Sigmoid colon (tissue), 4 donors: ENCODE data around the gene ZMIZ1.

Source experiments
- CTCF ChIP-seq, 4 experiments: fragments of 450-650 bp in 3 of 4; fragments of 200-600 bp in 1 of 4; IDR thresholded peaks; one replicate each; pipeline ENCODE4 v1.5.1; 2016 to 2019; ENCODE audit warnings: antibody characterized with exemption in 4 of 4, mild to moderate bottlenecking in 3 of 4, moderate library complexity in 2 of 4
- EP300 ChIP-seq, 4 donors: sonication (generic); formaldehyde crosslinking; IDR thresholded peaks; one replicate each; pipeline ENCODE4 v1.6.1; 2017; ENCODE audit warnings: antibody characterized with exemption in 4 of 4
- POLR2A ChIP-seq, 2 donors: fragments of 450-650 bp; IDR thresholded peaks; one replicate each; pipeline ENCODE4 v1.6.1; 2016; ENCODE audit warnings: antibody characterized with exemption in 2 of 2, mild to moderate bottlenecking in 2 of 2, moderate library complexity in 2 of 2
- POLR2AphosphoS5 ChIP-seq, 4 donors: sonication (generic); formaldehyde crosslinking; IDR thresholded peaks; one replicate each; pipeline ENCODE4 v1.6.1; 2017; ENCODE audit warnings: antibody characterized with exemption in 4 of 4

GRCh38 chr10:79147796-79148451 is 79.2 kb downstream of the ZMIZ1 start:
- TF ChIP-seq CTCF (IDR thresholded peaks at IDR 0.05) (no peak), POLR2A (IDR thresholded peaks at IDR 0.05) (no peak), POLR2AphosphoS5 (IDR thresholded peaks at IDR 0.05) (no peak), EP300 (IDR thresholded peaks at IDR 0.05) (no peak)
